Measurements from ENCODE around the gene CXXC5. TPM values are rescaled to one million over a fixed set of nuclear protein-coding genes. Genes with fewer than 3 reads are reported as not detected.

The CXXC5 gene
- total and polyA plus RNA-seq, 2 donors (not counting 1 experiment from before 2014, with no cell fraction given) = 18.6 to 43.9 TPM

DNA sequence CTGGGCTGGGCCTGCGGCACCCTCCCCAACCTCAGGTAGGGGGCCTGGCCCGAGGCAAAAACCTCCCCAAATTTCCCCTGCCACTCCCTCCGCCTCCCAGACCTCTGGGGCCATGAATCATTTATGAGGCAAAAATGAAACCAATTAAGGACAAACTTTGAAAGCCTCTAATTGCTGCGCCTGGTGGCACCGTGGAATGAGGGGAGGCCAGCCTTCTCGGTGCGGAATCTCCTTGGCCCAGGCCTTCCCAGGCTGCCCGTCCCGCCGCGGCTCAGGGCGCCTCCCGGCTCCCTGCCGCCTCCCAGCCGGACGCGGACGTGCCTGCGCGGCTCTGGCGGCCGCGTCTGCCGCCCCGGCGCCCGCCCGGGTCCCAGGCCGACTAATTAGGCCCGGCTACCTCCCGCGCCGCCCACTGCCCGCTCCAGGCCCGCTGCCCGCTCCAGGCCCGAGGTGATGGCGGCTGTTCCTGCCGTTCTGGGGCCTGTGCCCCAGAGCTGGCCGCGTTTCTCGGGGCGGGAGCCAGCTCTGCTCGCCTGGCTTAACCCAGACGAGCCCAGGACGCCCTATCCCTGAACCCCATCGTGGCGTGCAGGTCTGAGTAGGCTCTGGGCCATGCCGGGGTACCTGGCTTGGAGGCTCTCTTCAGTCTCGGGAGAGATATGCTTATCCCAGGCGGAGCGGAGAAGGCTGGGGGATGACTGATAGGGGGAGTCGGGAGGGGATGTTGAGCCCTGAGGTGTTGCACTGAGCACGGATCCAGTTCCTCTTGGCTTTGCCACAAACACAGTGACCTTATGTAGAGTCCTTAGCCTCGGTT is 20.1 kb downstream of the CXXC5 start:
- Histone ChIP-seq H3K4me1 (ENCODE audit: control insufficient read depth, extremely low read depth, insufficient read depth, low read length) (peaks cover 17% of the 10 kb centered on the region), H3K4me3 (replicated peaks in 1 of 4; ENCODE audit: control extremely low read depth in 1 of 4, insufficient read depth in 1 of 4, low read depth in 3 of 4, low read length in 4 of 4) (peak overlapping the region; percentile 5 to 53 (median 32)), H3K9ac (ENCODE audit: insufficient read depth, low read length) (peak overlapping the region; percentile 75), H3K9me3 (ENCODE audit: control insufficient read depth, insufficient read depth, low read depth, low read length) (no peaks in the 10 kb centered on the region), H2AFZ (ENCODE audit: low read length) (peak overlapping the region; percentile 57), H3K36me3 (ENCODE audit: control insufficient read depth, insufficient read depth, low read length) (no peaks in the 10 kb centered on the region), H3K27me3 (ENCODE audit: control insufficient read depth, insufficient read depth, low read length) (no peaks in the 10 kb centered on the region), H3K4me2 (ENCODE audit: extremely low read depth, insufficient read depth, low read length) (peak overlapping the region; percentile 95), H3K27ac (ENCODE audit: insufficient read depth, low read length) (peak overlapping the region; percentile 90), H3K79me2 (ENCODE audit: control insufficient read depth, insufficient read depth, low read length) (peaks cover 16% of the 10 kb centered on the region), H4K20me1 (ENCODE audit: control insufficient read depth, extremely low read depth, insufficient read depth, low read length) (no peaks in the 10 kb centered on the region)
- peak; percentile 42 to 58 for DNase-seq (ENCODE audit: low read depth in 2 of 2)
- TF ChIP-seq CTCF (conservative IDR thresholded peaks at IDR 0.05 in 1 of 2, IDR thresholded peaks at IDR 0.05 in 1 of 2; ENCODE audit: low read depth in 1 of 2, low read length in 2 of 2) = no peak
- TF ChIP-seq EZH2 (IDR thresholded peaks at IDR 0.05; ENCODE audit: low read length, missing control alignments) = no peak

DNA sequence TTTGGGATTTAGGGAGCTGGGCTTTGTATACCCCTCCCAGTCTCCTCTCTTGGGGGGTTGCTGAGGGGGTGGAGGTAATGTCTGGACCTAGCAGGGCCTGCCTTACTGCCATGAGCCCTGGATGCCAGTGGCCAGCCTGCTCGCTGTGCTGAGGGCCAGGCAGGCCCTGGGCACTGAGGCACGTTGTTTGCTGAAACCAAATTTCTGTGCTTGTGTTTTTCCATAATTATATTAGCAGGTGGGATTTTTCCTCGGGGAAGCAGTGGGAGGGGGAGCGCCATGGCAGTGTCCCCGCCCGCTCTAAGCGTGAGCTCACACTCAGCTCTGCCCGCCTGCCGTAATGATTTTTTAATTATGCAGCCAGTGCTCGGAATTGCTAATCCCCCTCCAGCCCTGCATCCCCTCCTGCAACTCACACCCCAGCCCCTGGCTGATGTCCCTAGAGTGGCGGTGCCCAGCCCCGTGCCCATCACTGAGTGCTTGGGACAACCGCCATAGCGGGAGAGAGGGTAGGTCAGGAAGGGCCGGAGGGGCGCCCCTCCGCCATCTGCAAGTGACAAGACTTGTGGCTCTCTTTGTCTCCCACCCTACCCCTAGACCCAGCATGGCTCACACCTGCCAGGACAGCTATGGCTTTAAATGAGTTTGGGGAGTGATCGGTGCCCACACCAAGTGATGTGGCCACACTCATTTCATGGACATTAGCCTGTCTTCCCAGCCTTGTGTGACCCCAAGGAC is 20.9 kb downstream of the CXXC5 start:
- Histone ChIP-seq H3K27me3 (ENCODE audit: control insufficient read depth, insufficient read depth, low read length) (no peaks in the 10 kb centered on the region), H3K36me3 (ENCODE audit: control insufficient read depth, insufficient read depth, low read length) (no peaks in the 10 kb centered on the region), H2AFZ (ENCODE audit: low read length) (peak overlapping the region; percentile 57), H3K79me2 (ENCODE audit: control insufficient read depth, insufficient read depth, low read length) (peaks cover 15% of the 10 kb centered on the region), H3K4me1 (ENCODE audit: control insufficient read depth, extremely low read depth, insufficient read depth, low read length) (peaks cover 17% of the 10 kb centered on the region), H3K4me3 (replicated peaks in 1 of 4; ENCODE audit: control extremely low read depth in 1 of 4, insufficient read depth in 1 of 4, low read depth in 3 of 4, low read length in 4 of 4) (peak overlapping the region in 2 of 4 experiments; percentile 36 to 53), H3K9ac (ENCODE audit: insufficient read depth, low read length) (no peak overlapping the region), H3K4me2 (ENCODE audit: extremely low read depth, insufficient read depth, low read length) (peak overlapping the region; percentile 95), H4K20me1 (ENCODE audit: control insufficient read depth, extremely low read depth, insufficient read depth, low read length) (no peaks in the 10 kb centered on the region), H3K9me3 (ENCODE audit: control insufficient read depth, insufficient read depth, low read depth, low read length) (no peaks in the 10 kb centered on the region), H3K27ac (ENCODE audit: insufficient read depth, low read length) (peak overlapping the region; percentile 90)
- no peak for DNase-seq (ENCODE audit: low read depth in 2 of 2)
- no peak for TF ChIP-seq EZH2 (IDR thresholded peaks at IDR 0.05; ENCODE audit: low read length, missing control alignments)
- TF ChIP-seq CTCF (conservative IDR thresholded peaks at IDR 0.05 in 1 of 2, IDR thresholded peaks at IDR 0.05 in 1 of 2; ENCODE audit: low read depth in 1 of 2, low read length in 2 of 2) = no peak

- Histone ChIP-seq H3K4me3 (replicated peaks in 1 of 4; ENCODE audit: control extremely low read depth in 1 of 4, insufficient read depth in 1 of 4, low read depth in 3 of 4, low read length in 4 of 4) (no peak overlapping the region), H3K9me3 (ENCODE audit: control insufficient read depth, insufficient read depth, low read depth, low read length) (no peaks in the 10 kb centered on the region), H3K27ac (ENCODE audit: insufficient read depth, low read length) (no peak overlapping the region), H3K27me3 (ENCODE audit: control insufficient read depth, insufficient read depth, low read length) (no peaks in the 10 kb centered on the region), H3K36me3 (ENCODE audit: control insufficient read depth, insufficient read depth, low read length) (no peaks in the 10 kb centered on the region), H3K4me2 (ENCODE audit: extremely low read depth, insufficient read depth, low read length) (no peak overlapping the region), H3K4me1 (ENCODE audit: control insufficient read depth, extremely low read depth, insufficient read depth, low read length) (peaks cover 17% of the 10 kb centered on the region), H4K20me1 (ENCODE audit: control insufficient read depth, extremely low read depth, insufficient read depth, low read length) (no peaks in the 10 kb centered on the region), H3K79me2 (ENCODE audit: control insufficient read depth, insufficient read depth, low read length) (peaks cover 13% of the 10 kb centered on the region), H2AFZ (ENCODE audit: low read length) (no peak overlapping the region), H3K9ac (ENCODE audit: insufficient read depth, low read length) (no peak overlapping the region)
- no peak for DNase-seq (ENCODE audit: low read depth in 2 of 2)
- no peak for TF ChIP-seq EZH2 (IDR thresholded peaks at IDR 0.05; ENCODE audit: low read length, missing control alignments)
- TF ChIP-seq CTCF (conservative IDR thresholded peaks at IDR 0.05 in 1 of 2, IDR thresholded peaks at IDR 0.05 in 1 of 2; ENCODE audit: low read depth in 1 of 2, low read length in 2 of 2) = no peak
Observed at GRCh38 chr5:139669662-139670368, 21.7 kb downstream of the CXXC5 start.
